MCF 10A (cell line): Measurements from ENCODE around the gene SACM1L. TPM values are rescaled to one million over a fixed set of nuclear protein-coding genes. Genes with fewer than 3 reads are reported as not detected.
"Not testable (repeated sequence)": the region's sequence is repeated elsewhere in the genome, so short reads cannot be mapped to it uniquely, and the experiment has no call there.

Source experiments
- BruUV-seq: library from RNA; stranded (reverse); fragments of 400-500 nt; replicated peaks from 2 replicates; lab custom pipeline; 2021; lab: Mats Ljungman, UMichigan
- CTCF ChIA-PET: fragments of 300-600 bp; sonication (Branson Sonifier 250); formaldehyde crosslinking; extraction: SDS; loops from one replicate; lab custom pipeline; 2021; ENCODE audit warnings: antibody characterized with exemption, inconsistent platforms; lab: Yijun Ruan, JAX
- POLR2A ChIA-PET: fragments of 300-600, 350-650 bp; sonication (Branson Sonifier 250); formaldehyde crosslinking; extraction: SDS; loops from one replicate; lab custom pipeline; 2020; ENCODE audit warnings: antibody characterized with exemption, inconsistent platforms; lab: Yijun Ruan, JAX
- DNase-seq: peaks from one replicate; pipeline ENCODE4 v3.0.0-alpha.2; 2018; ENCODE audit not compliant: unreplicated experiment
- H3K27ac Mint-ChIP-seq: one replicate; pipeline ENCODE4 v1.8.0; 2022; ENCODE audit warnings: mild to moderate bottlenecking, low read depth, mixed read lengths; ENCODE audit not compliant: unreplicated experiment
- H3K27me3 Mint-ChIP-seq: one replicate; pipeline ENCODE4 v1.8.0; 2022; ENCODE audit warnings: mixed read lengths; ENCODE audit not compliant: insufficient read depth, unreplicated experiment
- H3K36me3 Mint-ChIP-seq: one replicate; pipeline ENCODE4 v1.8.0; 2022; ENCODE audit warnings: mild to moderate bottlenecking, moderate library complexity, mixed read lengths; ENCODE audit not compliant: insufficient read depth, unreplicated experiment
- H3K4me1 Mint-ChIP-seq: one replicate; pipeline ENCODE4 v1.8.0; 2022; ENCODE audit warnings: mixed read lengths; ENCODE audit not compliant: insufficient read depth, unreplicated experiment
- H3K4me3 Mint-ChIP-seq: one replicate; pipeline ENCODE4 v1.8.0; 2022; ENCODE audit warnings: mild to moderate bottlenecking, moderate library complexity, mixed read lengths; ENCODE audit not compliant: unreplicated experiment
- H3K9me3 Mint-ChIP-seq: one replicate; pipeline ENCODE4 v1.8.0; 2022; ENCODE audit warnings: mixed read lengths; ENCODE audit not compliant: unreplicated experiment
- CTCF ChIP-seq: fragments of 200-600 bp; IDR thresholded peaks from one replicate; pipeline ENCODE4 v1.8.0; 2022; ENCODE audit warnings: antibody characterized with exemption, mild to moderate bottlenecking; ENCODE audit not compliant: unreplicated experiment
- intact Hi-C: fragments of 100-400 bp; cut with micrococcal nuclease; formaldehyde crosslinking; loops from 2 replicates; pipeline ENCODE4 v1.14.1; 2022
- total RNA-seq: library from RNA; stranded (reverse); gene quantifications from 2 replicates; pipeline ENCODE4 v1.2.3, GENCODE V29; 2022

The SACM1L gene
- total RNA-seq, 1 experiment from 2014 or later = 39.3 TPM

GRCh38 chr3:45682786-45683185 lies 6.4 kb upstream of the SACM1L start:
- Mint-ChIP-seq H3K27ac (no peak overlapping the region), H3K4me1 (peaks cover 1% of the 10 kb centered on the region), H3K4me3 (no peak overlapping the region), H3K9me3 (no peaks in the 10 kb centered on the region), H3K27me3 (no peaks in the 10 kb centered on the region), H3K36me3 (peaks cover 12% of the 10 kb centered on the region)
- no peak for DNase-seq
- POLR2A ChIA-PET = no interaction called here
- no TSS peak for BruUV-seq
- CTCF ChIA-PET = no interaction called here
- intact Hi-C loops = no loop called here
- no peak for TF ChIP-seq CTCF

- Mint-ChIP-seq H3K36me3 (peaks cover 9% of the 10 kb centered on the region), H3K4me1 (no peaks in the 10 kb centered on the region), H3K27me3 (no peaks in the 10 kb centered on the region), H3K4me3 (no peak overlapping the region), H3K9me3 (no peaks in the 10 kb centered on the region), H3K27ac (no peak overlapping the region)
- no peak for TF ChIP-seq CTCF
- DNase-seq = no peak
- intact Hi-C loops = no loop called here
- BruUV-seq = no TSS peak
- POLR2A ChIA-PET = no interaction called here
- CTCF ChIA-PET = interaction anchor here (0.6 to 0.9 kb wide), 2 partner anchors 24 to 98 kb away, joined by 3 to 4 read pairs; no protein-coding TSS in a partner anchor
Measured at GRCh38 chr3:45683417-45684326, 5.5 kb upstream of the SACM1L start.

GRCh38 chr3:45684327-45684892 lies 4.8 kb upstream of the SACM1L start:
- CTCF ChIA-PET = interaction anchor here (0.9 kb wide), 1 partner anchor 24 kb away, joined by 4 read pairs; no protein-coding TSS in a partner anchor
- H3K27ac Mint-ChIP-seq = no peak overlapping the region
- no peaks in the 10 kb centered on the region for H3K9me3 Mint-ChIP-seq
- TF ChIP-seq CTCF = no peak
- H3K27me3 Mint-ChIP-seq = no peaks in the 10 kb centered on the region
- BruUV-seq = no TSS peak
- H3K4me3 Mint-ChIP-seq = no peak overlapping the region
- intact Hi-C loops = no loop called here
- POLR2A ChIA-PET = no interaction called here
- DNase-seq = no peak
- H3K4me1 Mint-ChIP-seq = no peaks in the 10 kb centered on the region
- peaks cover 17% of the 10 kb centered on the region for H3K36me3 Mint-ChIP-seq

- H3K9me3 Mint-ChIP-seq, DNase-seq, POLR2A ChIA-PET, H3K27ac Mint-ChIP-seq, CTCF ChIA-PET, H3K4me1 Mint-ChIP-seq, H3K4me3 Mint-ChIP-seq, H3K27me3 Mint-ChIP-seq, BruUV-seq, intact Hi-C loops: not testable (repeated sequence)
- H3K36me3 Mint-ChIP-seq = peaks cover 12% of the 10 kb centered on the region
Measured at GRCh38 chr3:45685722-45686121, 3.5 kb upstream of the SACM1L start.
